ENCODE measurements around the gene NSF.

DNA sequence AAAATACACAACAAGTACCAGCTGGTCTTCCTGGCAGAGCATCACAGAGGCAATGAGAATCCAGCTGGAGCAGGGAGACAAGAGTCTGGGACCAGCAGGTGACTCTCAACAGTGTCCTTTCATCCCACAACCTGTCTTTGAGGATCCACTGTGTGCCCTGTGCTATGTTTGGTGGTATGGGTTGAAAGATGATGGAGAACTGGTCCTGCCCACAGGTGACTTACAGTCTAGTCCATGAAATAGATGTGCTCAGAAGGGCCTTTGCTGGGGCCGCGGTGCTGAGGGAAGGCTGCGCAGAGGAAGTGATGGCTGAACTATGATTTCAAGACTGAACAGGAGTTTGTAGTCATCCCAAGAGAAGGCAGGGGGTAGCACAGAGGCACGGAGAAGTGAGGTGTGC lies 210.1 kb downstream of the NSF start:
- TF ChIP-seq, protein P1, sequence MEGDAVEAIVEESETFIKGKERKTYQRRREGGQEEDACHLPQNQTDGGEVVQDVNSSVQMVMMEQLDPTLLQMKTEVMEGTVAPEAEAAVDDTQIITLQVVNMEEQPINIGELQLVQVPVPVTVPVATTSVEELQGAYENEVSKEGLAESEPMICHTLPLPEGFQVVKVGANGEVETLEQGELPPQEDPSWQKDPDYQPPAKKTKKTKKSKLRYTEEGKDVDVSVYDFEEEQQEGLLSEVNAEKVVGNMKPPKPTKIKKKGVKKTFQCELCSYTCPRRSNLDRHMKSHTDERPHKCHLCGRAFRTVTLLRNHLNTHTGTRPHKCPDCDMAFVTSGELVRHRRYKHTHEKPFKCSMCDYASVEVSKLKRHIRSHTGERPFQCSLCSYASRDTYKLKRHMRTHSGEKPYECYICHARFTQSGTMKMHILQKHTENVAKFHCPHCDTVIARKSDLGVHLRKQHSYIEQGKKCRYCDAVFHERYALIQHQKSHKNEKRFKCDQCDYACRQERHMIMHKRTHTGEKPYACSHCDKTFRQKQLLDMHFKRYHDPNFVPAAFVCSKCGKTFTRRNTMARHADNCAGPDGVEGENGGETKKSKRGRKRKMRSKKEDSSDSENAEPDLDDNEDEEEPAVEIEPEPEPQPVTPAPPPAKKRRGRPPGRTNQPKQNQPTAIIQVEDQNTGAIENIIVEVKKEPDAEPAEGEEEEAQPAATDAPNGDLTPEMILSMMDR (IDR thresholded peaks at IDR 0.05): no peak
- no peak for TF ChIP-seq POLR2A (IDR thresholded peaks at IDR 0.05)

All from testis (tissue), 2 donors.